CD4-positive, alpha-beta T cell treated with Interleukin-6 for 4 hours (primary cell): Measurements from ENCODE around the gene DCBLD2.

ENCODE experiments used
- DNase-seq: peaks from one replicate; pipeline ENCODE4 v3.0.0-alpha.2; 2020; ENCODE audit warnings: mixed read lengths

DCBLD2 gene

GRCh38 chr3:98901392-98902350 is at the start of gene DCBLD2:
Gene DCBLD2, minus strand, starts transcription at chr3:98901695. Its CDS starts 369 bp downstream, at chr3:98901326.
- peak; percentile 93 for DNase-seq

- DNase-seq = no peak
Observed at GRCh38 chr3:98945666-98946065, 44.2 kb upstream of the DCBLD2 start.

- DNase-seq = no peak
Observed at GRCh38 chr3:98945101-98945524, 43.6 kb upstream of the DCBLD2 start.

- DNase-seq = no peak
Observed at GRCh38 chr3:98930413-98930812, 28.9 kb upstream of the DCBLD2 start.

- DNase-seq = no peak
Observed at GRCh38 chr3:98921957-98922356, 20.5 kb upstream of the DCBLD2 start.

GRCh38 chr3:98920166-98920565 is 18.7 kb upstream of the DCBLD2 start:
- no peak for DNase-seq

- no peak for DNase-seq
Observed at GRCh38 chr3:98918586-98918985, 17.1 kb upstream of the DCBLD2 start.

- no peak for DNase-seq
Observed at GRCh38 chr3:98917608-98918007, 16.1 kb upstream of the DCBLD2 start.

GRCh38 chr3:98914210-98915080 is 12.9 kb upstream of the DCBLD2 start:
- DNase-seq = no peak

GRCh38 chr3:98912448-98912847 is 11.0 kb upstream of the DCBLD2 start:
- DNase-seq = no peak

GRCh38 chr3:98906230-98906629 is 4.7 kb upstream of the DCBLD2 start:
- no peak for DNase-seq

- DNase-seq = no peak
Observed at GRCh38 chr3:98903705-98904481, 2.4 kb upstream of the DCBLD2 start.

- DNase-seq = no peak
Observed at GRCh38 chr3:98903099-98903498, 1.6 kb upstream of the DCBLD2 start.

GRCh38 chr3:98902351-98902740 is 851 bp upstream of the DCBLD2 start:
- no peak for DNase-seq

GRCh38 chr3:98901119-98901391 is 440 bp downstream of the DCBLD2 start:
- DNase-seq = no peak

- DNase-seq = no peak
Observed at GRCh38 chr3:98900265-98901118, 1.0 kb downstream of the DCBLD2 start.

- no peak for DNase-seq
Observed at GRCh38 chr3:98897701-98898100, 3.8 kb downstream of the DCBLD2 start.

- DNase-seq = no peak
Observed at GRCh38 chr3:98894791-98895576, 6.5 kb downstream of the DCBLD2 start.

- DNase-seq = no peak
Observed at GRCh38 chr3:98893740-98894139, 7.8 kb downstream of the DCBLD2 start.

- DNase-seq = no peak
Observed at GRCh38 chr3:98892263-98892662, 9.2 kb downstream of the DCBLD2 start.
